Osteoblast (primary cell): ENCODE results near the gene ZDHHC8. TPM values are rescaled to one million over a fixed set of nuclear protein-coding genes. Genes with fewer than 3 reads are reported as not detected.
A peak's percentile ranks its signal among the peaks of the same experiment; 100 is the strongest.

ENCODE experiments used
- DNase-seq: peaks from one replicate; pipeline ENCODE4 v3.0.0; 2011; ENCODE audit warnings: low spot score, mixed read lengths; ENCODE audit not compliant: insufficient read length; ENCODE audit errors: missing footprints
- H2AFZ ChIP-seq: 2 replicates; pipeline ENCODE4 v1.6.0; 2011; ENCODE audit warnings: mild to moderate bottlenecking, low read length
- H3K27ac ChIP-seq: 2 replicates; pipeline ENCODE4 v1.5.1; 2011; ENCODE audit warnings: mild to moderate bottlenecking, low read depth, low read length, moderate library complexity
- H3K27me3 ChIP-seq: 2 replicates; pipeline ENCODE4 v1.6.0; 2012; ENCODE audit warnings: mild to moderate bottlenecking, control low read depth, inconsistent platforms, low read length, moderate library complexity; ENCODE audit not compliant: insufficient read depth
- H3K36me3 ChIP-seq: 2 replicates; pipeline ENCODE4 v1.5.1; 2011; ENCODE audit warnings: mild to moderate bottlenecking, low read length, control low read depth, moderate library complexity; ENCODE audit not compliant: insufficient read depth
- H3K4me1 ChIP-seq: 2 replicates; pipeline ENCODE4 v1.5.1; 2011; ENCODE audit warnings: mild to moderate bottlenecking, low read length, control low read depth, moderate library complexity; ENCODE audit not compliant: insufficient read depth
- H3K4me2 ChIP-seq: 2 replicates; pipeline ENCODE4 v1.6.0; 2011; ENCODE audit warnings: mild to moderate bottlenecking, low read length; ENCODE audit not compliant: insufficient read depth
- H3K4me3 ChIP-seq: fragments of 200-600 bp; sonication (generic); 3 replicates; pipeline ENCODE4 v1.5.1; 2012; ENCODE audit warnings: mild to moderate bottlenecking, low read length, inconsistent platforms; ENCODE audit not compliant: insufficient read depth
- H3K79me2 ChIP-seq: 2 replicates; pipeline ENCODE4 v1.6.0; 2012; ENCODE audit warnings: mild to moderate bottlenecking, low read length, control low read depth, inconsistent platforms; ENCODE audit not compliant: insufficient read depth
- H3K9me3 ChIP-seq: 2 replicates; pipeline ENCODE4 v1.5.1; 2011; ENCODE audit warnings: low read depth, low read length, control low read depth
- H4K20me1 ChIP-seq: 2 replicates; pipeline ENCODE4 v1.6.0; 2012; ENCODE audit warnings: mild to moderate bottlenecking, low read length, control low read depth; ENCODE audit not compliant: insufficient read depth
- total RNA-seq: library from RNA; depleted of rRNA; stranded (reverse); fragments of >200 nt; gene quantifications from 2 replicates; pipeline ENCODE4 v1.2.3, GENCODE V29; 2012
- TF ChIP-seq, protein P1 (sequence below): IDR thresholded peaks from 2 replicates; pipeline ENCODE4 v1.5.1; 2011; ENCODE audit warnings: mild to moderate bottlenecking, low read depth, low read length, moderate library complexity; ENCODE audit errors: extremely low read depth

Gene ZDHHC8
- total RNA-seq, 1 donor, result 9.8 TPM

DNA sequence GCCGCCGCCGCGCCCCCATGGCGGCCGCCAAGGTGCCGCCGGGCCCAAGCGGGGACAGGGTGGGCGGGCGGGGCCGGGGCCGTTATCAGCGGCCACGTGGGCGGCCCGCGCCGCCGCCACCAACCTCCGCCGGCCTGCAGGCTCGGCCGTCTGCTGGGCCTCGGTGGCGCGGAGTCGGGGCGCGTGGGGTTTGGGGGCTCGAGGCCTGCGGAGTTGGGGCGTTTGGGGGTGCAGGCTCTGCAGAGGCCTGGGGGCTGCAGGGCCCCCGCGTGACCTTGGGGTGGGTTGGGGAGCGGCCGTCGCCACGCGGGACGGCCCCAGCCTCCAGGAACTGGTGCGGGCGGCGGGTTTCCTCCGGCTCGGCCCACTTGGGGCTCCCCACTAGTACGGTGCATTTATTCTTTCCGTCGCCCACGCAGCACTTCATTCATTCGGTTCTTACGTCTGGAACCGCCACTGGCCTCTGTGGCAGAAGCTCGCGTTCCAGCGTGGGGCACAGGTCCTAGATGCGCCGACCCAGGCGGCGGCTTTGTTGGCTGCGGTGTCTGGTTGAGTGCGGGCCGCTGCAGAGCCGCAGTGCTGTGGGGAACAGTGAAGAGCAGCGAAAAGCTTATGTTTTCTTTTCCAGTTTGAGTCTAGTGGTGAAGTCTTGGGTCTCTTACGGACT is 13.8 kb upstream of the ZDHHC8 start:
- Histone ChIP-seq H3K4me2 (peak overlapping the region; percentile 84), H3K9me3 (no peaks in the 10 kb centered on the region), H4K20me1 (peaks cover 16% of the 10 kb centered on the region), H3K27ac (peak overlapping the region; percentile 29), H3K4me3 (peak overlapping the region; percentile 99), H3K27me3 (no peaks in the 10 kb centered on the region), H3K4me1 (peaks cover 20% of the 10 kb centered on the region), H3K36me3 (peaks cover 49% of the 10 kb centered on the region), H2AFZ (peak overlapping the region; percentile 10), H3K79me2 (peaks cover 89% of the 10 kb centered on the region)
- DNase-seq, result peak; percentile 94
- TF ChIP-seq, protein P1, sequence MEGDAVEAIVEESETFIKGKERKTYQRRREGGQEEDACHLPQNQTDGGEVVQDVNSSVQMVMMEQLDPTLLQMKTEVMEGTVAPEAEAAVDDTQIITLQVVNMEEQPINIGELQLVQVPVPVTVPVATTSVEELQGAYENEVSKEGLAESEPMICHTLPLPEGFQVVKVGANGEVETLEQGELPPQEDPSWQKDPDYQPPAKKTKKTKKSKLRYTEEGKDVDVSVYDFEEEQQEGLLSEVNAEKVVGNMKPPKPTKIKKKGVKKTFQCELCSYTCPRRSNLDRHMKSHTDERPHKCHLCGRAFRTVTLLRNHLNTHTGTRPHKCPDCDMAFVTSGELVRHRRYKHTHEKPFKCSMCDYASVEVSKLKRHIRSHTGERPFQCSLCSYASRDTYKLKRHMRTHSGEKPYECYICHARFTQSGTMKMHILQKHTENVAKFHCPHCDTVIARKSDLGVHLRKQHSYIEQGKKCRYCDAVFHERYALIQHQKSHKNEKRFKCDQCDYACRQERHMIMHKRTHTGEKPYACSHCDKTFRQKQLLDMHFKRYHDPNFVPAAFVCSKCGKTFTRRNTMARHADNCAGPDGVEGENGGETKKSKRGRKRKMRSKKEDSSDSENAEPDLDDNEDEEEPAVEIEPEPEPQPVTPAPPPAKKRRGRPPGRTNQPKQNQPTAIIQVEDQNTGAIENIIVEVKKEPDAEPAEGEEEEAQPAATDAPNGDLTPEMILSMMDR, result no peak

DNA sequence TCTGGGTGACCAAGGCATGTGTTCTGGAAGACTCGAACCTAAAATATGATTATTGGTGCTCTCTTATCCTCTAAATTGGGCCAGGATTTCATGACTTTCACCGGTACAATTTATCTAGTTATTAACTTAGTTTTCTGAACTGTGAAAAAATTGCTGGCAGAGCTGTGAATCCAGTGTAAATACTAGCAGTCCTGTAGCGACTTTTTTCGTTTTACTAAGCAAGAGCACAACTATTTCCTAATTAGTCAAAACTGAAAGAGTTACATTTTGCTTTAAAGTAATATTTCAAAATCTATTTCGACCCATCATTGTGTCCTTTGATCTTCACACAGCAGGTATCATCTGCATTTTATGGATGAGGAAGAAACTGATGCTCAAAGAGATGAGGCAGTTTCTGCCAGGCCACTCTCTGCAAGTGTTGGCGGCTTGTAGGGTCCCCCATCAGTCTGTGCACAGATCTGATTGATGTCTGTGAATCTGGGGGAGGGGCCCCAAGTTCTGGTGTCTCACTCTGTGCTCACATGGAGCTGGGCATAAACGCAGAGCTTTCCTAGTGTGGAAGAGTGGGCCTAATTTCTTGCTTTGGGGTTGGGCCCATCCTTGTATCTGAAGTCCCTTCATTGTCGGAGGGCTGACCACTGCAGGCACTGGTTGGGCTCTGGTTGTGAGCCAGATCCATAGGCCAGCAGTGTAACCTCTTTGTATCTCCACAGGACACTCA is 13.1 kb upstream of the ZDHHC8 start:
- peak; percentile 95 for DNase-seq
- TF ChIP-seq, protein P1, result no peak
- Histone ChIP-seq H3K9me3 (no peaks in the 10 kb centered on the region), H3K27me3 (no peaks in the 10 kb centered on the region), H3K4me2 (peak overlapping the region; percentile 84), H3K4me3 (peak overlapping the region; percentile 99), H3K4me1 (peaks cover 20% of the 10 kb centered on the region), H2AFZ (peak overlapping the region; percentile 10), H3K27ac (peak overlapping the region; percentile 29), H3K79me2 (peaks cover 89% of the 10 kb centered on the region), H3K36me3 (peaks cover 48% of the 10 kb centered on the region), H4K20me1 (peaks cover 17% of the 10 kb centered on the region)

DNA sequence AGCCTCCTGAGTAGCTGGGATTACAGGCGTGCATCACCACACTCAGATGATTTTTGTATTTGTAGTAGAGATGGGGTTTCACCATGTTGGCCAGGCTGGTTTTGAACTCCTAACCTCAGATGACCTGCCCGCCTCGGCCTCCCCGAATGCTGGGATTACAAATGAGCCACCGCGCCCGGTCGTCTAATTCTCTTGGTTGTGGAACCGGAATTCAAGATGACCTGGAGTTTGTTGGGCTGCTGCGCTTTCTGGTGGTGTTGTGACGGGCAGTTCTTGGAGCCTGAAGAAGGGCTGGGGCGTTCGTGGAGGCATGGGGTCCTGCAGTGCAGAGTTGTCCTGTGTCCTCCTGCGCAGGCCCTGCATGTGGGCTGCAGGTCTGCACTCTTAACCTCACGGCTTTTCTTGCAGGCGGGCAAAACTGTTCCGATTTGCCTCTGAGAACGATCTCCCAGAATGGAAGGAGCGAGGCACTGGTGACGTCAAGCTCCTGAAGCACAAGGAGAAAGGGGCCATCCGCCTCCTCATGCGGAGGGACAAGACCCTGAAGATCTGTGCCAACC is 9.7 kb upstream of the ZDHHC8 start:
- Histone ChIP-seq H2AFZ (no peak overlapping the region), H3K9me3 (no peaks in the 10 kb centered on the region), H3K27ac (no peak overlapping the region), H3K4me3 (no peak overlapping the region), H3K4me1 (peaks cover 12% of the 10 kb centered on the region), H3K4me2 (no peak overlapping the region), H3K36me3 (peaks cover 57% of the 10 kb centered on the region), H3K79me2 (peaks cover 72% of the 10 kb centered on the region), H4K20me1 (peaks cover 25% of the 10 kb centered on the region), H3K27me3 (no peaks in the 10 kb centered on the region)
- no peak for DNase-seq
- TF ChIP-seq, protein P1, result no peak

DNA sequence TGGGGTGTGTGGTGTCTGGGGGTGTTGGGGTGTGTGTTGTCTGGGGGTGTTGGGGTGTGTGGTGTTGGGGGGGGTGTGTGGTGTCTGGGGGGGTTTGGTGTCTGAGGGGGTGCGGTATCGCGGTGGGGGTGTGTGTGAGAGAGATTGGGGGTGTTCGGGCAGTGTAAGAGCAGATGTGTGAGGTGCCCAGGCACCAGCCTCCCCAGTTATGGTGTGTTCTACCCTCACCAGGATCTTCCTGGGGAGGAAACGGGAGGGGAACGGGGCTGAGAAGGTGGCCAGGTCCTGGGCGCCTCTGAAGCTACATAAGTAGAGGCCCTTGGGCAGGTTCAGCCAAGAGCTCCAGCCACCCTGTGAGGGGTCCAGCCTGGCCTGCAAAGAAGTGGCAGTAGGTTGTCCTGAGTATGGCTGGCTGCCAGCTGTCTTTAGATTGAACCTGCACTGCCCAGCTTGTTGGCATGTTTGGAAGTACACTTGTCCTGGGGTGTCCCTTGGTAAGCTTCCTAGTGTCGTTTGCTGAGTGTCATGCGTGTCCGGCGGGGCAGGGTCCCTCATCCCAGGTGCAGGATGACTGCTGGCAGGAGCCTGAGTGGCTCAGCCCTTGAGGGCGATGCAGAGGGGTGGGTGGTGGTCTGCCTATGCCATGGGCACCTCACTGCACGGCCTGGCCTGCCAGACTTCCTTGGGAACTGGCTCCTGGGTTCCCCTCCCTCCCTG is 8.1 kb upstream of the ZDHHC8 start:
- peaks cover 61% of the 10 kb centered on the region for H3K79me2 ChIP-seq
- H3K4me3 ChIP-seq, result no peak overlapping the region
- no peak overlapping the region for H2AFZ ChIP-seq
- no peak overlapping the region for H3K4me2 ChIP-seq
- H3K27ac ChIP-seq, result no peak overlapping the region
- H4K20me1 ChIP-seq, result peaks cover 25% of the 10 kb centered on the region
- H3K27me3 ChIP-seq, result no peaks in the 10 kb centered on the region
- H3K9me3 ChIP-seq, result no peaks in the 10 kb centered on the region
- H3K36me3 ChIP-seq, result peaks cover 66% of the 10 kb centered on the region
- TF ChIP-seq, protein P1, result no peak
- H3K4me1 ChIP-seq, result peaks cover 8% of the 10 kb centered on the region
- DNase-seq, result no peak
